HepG2 (cell line): ENCODE results near the gene PCSK2. TPM values are rescaled to one million over a fixed set of nuclear protein-coding genes. Genes with fewer than 3 reads are reported as not detected.

Experiments used
- NR2F6 ChIP-seq, 2 experiments: IDR thresholded peaks; 2 replicates each; pipeline ENCODE4 v1.6.1; 2016; ENCODE audit warnings: antibody characterized with exemption in 1 of 2, mild to moderate bottlenecking in 1 of 2
- PAX8 ChIP-seq: sonication (generic); formaldehyde crosslinking; IDR thresholded peaks from 2 replicates; pipeline ENCODE4 v1.8.0; 2022; ENCODE audit warnings: mild to moderate bottlenecking, missing genetic modification reagents, borderline replicate concordance
- PHF5A ChIP-seq: IDR thresholded peaks from one replicate; pipeline ENCODE4 v1.6.1; 2018; ENCODE audit warnings: low read depth, missing genetic modification reagents; ENCODE audit not compliant: unreplicated experiment
- REPIN1 ChIP-seq: sonication (generic); formaldehyde crosslinking; IDR thresholded peaks from 2 replicates; pipeline ENCODE4 v1.8.0; 2022; ENCODE audit warnings: missing genetic modification reagents, low read depth, mild to moderate bottlenecking, borderline replicate concordance
- SKI ChIP-seq: fragments of 450-650 bp; IDR thresholded peaks from one replicate; pipeline ENCODE4 v1.6.1; 2018; ENCODE audit warnings: mild to moderate bottlenecking; ENCODE audit not compliant: partially characterized antibody
- ZNF382 ChIP-seq: sonication (generic); formaldehyde crosslinking; IDR thresholded peaks from 2 replicates; pipeline ENCODE4 v1.5.0; 2020; ENCODE audit warnings: missing genetic modification reagents, mild to moderate bottlenecking, borderline replicate concordance
- ZNF543 ChIP-seq: sonication (generic); formaldehyde crosslinking; IDR thresholded peaks from 2 replicates; pipeline ENCODE4 v1.4.0; 2020; ENCODE audit warnings: mild to moderate bottlenecking, missing genetic modification reagents
- polyA plus RNA-seq, 8 experiments: library from polyadenylated mRNA; depleted of rRNA in 3 of 8; stranded (reverse) in 7 of 8; unstranded in 1 of 8; fragments of >200 nt; fragmentation: Illumina TruSeq in 4 of 8; extraction: Trizol in 4 of 8; gene quantifications; 2 replicates each; pipeline versions ENCODE4 v1.2.1 to v1.2.3, GENCODE V29; 2011 to 2016; ENCODE audit warnings: low read depth in 4 of 8, missing spikeins in 1 of 8, mixed read lengths in 1 of 8; ENCODE audit not compliant: insufficient read depth in 1 of 8
- total RNA-seq, 5 experiments: library from RNA; depleted of rRNA; stranded (reverse); fragments of >200 nt; fragmentation: Illumina TruSeq; extraction: Trizol; gene quantifications; 2 replicates each; pipeline ENCODE4 v1.2.3, GENCODE V29; 2016; ENCODE audit warnings: low read depth in 1 of 5
- TF ChIP-seq, protein P1 (sequence below), 2 experiments: sonication (generic) in 1 of 2; formaldehyde crosslinking in 1 of 2; IDR thresholded peaks; 2 replicates each; pipeline versions ENCODE4 v1.4.0 to v1.6.1; 2016 to 2020; ENCODE audit warnings: borderline replicate concordance in 1 of 2, low read depth in 1 of 2, mild to moderate bottlenecking in 1 of 2, missing genetic modification reagents in 1 of 2
- TF ChIP-seq, protein P2 (sequence below): sonication (generic); formaldehyde crosslinking; IDR thresholded peaks from 2 replicates; pipeline ENCODE4 v1.9.0; 2021; ENCODE audit warnings: missing genetic modification reagents, mild to moderate bottlenecking, borderline replicate concordance

The PCSK2 gene
- total and polyA plus RNA-seq, 2 of the 13 experiments (the other 11 are each of a cell fraction or from before 2014, with no cell fraction given), result not detected

DNA sequence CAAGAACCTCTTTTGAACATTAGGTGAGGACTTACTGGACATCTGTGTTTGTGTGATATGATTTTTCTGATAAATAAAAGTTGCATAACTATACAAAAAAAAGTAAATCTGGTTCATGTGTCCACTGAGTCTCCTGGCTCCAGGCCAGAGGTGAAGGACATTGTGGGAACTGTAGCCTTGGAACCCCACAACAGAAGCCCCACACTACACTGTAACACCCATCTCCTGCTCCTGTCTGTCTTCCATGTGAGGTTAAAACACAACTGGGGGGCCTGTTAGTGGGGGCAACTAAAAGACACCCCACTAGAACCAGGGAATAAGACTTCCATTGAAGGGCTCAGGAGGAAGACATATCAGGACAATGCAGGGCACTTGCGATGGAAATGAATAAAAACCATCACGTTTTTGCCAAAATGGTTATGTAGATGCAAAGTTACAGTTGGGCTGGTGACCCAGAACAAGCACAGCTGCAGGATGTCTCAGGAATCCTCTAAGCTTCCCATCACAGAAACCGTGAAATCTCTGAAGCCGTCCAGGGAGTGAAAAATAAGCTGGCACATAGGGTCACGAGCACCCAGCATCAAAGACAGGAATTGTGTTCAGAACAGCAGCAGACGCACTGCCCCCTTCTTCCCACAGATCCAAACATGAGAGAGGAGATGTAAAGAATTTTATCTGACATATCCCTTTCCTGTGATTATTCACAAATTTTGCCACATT, 36.7 kb upstream of the PCSK2 start (continued):
- TF ChIP-seq, protein P1, sequence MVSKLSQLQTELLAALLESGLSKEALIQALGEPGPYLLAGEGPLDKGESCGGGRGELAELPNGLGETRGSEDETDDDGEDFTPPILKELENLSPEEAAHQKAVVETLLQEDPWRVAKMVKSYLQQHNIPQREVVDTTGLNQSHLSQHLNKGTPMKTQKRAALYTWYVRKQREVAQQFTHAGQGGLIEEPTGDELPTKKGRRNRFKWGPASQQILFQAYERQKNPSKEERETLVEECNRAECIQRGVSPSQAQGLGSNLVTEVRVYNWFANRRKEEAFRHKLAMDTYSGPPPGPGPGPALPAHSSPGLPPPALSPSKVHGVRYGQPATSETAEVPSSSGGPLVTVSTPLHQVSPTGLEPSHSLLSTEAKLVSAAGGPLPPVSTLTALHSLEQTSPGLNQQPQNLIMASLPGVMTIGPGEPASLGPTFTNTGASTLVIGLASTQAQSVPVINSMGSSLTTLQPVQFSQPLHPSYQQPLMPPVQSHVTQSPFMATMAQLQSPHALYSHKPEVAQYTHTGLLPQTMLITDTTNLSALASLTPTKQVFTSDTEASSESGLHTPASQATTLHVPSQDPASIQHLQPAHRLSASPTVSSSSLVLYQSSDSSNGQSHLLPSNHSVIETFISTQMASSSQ (IDR thresholded peaks at IDR 0.05; ENCODE audit: low read depth), result no peak
- TF ChIP-seq, protein P1 (CRISPR knock-in tag; IDR thresholded peaks at IDR 0.05; ENCODE audit: borderline replicate concordance), result no peak
- no peak for TF ChIP-seq ZNF382 (CRISPR knock-in tag)
- no peak for TF ChIP-seq REPIN1 (CRISPR knock-in tag)
- TF ChIP-seq NR2F6 (IDR thresholded peaks at IDR 0.05), result no peak
- no peak for TF ChIP-seq NR2F6 (CRISPR knock-in tag; IDR thresholded peaks at IDR 0.05)
- TF ChIP-seq PAX8 (CRISPR knock-in tag), result no peak
- TF ChIP-seq, protein P2, sequence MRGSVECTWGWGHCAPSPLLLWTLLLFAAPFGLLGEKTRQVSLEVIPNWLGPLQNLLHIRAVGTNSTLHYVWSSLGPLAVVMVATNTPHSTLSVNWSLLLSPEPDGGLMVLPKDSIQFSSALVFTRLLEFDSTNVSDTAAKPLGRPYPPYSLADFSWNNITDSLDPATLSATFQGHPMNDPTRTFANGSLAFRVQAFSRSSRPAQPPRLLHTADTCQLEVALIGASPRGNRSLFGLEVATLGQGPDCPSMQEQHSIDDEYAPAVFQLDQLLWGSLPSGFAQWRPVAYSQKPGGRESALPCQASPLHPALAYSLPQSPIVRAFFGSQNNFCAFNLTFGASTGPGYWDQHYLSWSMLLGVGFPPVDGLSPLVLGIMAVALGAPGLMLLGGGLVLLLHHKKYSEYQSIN, result no peak
- no peak for TF ChIP-seq ZNF543 (CRISPR knock-in tag)
- no peak for TF ChIP-seq PHF5A (CRISPR knock-in tag)
- no peak for TF ChIP-seq SKI
